ENCODE results near the gene NCAPD3.

Gene NCAPD3

GRCh38 chr11:134151083-134151747, 72.6 kb downstream of the NCAPD3 start:
- Histone ChIP-seq H3K9ac (ENCODE audit: low read depth, low read length) (no peak overlapping the region), H3K27me3 (ENCODE audit: control insufficient read depth, insufficient read depth, low read length) (no peaks in the 10 kb centered on the region), H3K4me3 (ENCODE audit: low read depth, low read length) (no peak overlapping the region), H3K4me1 (ENCODE audit: control insufficient read depth, insufficient read depth, low read length) (no peaks in the 10 kb centered on the region), H3K9me3 (ENCODE audit: control insufficient read depth, insufficient read depth, low read length) (no peaks in the 10 kb centered on the region), H3K36me3 (ENCODE audit: control insufficient read depth, insufficient read depth, low read length) (peaks cover 39% of the 10 kb centered on the region)

DNA sequence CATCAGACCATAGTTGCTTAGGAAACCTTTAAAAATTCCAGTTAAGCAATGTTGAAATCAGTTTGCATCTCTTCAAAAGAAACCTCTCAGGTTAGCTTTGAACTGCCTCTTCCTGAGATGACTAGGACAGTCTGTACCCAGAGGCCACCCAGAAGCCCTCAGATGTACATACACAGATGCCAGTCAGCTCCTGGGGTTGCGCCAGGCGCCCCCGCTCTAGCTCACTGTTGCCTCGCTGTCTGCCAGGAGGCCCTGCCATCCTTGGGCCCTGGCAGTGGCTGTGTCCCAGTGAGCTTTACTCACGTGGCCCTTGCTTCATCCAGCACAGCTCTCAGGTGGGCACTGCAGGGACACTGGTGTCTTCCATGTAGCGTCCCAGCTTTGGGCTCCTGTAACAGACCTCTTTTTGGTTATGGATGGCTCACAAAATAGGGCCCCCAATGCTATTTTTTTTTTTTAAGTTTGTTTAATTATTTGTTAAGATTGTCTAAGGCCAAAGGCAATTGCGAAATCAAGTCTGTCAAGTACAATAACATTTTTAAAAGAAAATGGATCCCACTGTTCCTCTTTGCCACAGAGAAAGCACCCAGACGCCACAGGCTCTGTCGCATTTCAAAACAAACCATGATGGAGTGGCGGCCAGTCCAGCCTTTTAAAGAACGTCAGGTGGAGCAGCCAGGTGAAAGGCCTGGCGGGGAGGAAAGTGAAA, 73.4 kb downstream of the NCAPD3 start:
- no peaks in the 10 kb centered on the region for H3K4me1 ChIP-seq (ENCODE audit: control insufficient read depth, insufficient read depth, low read length)
- no peak overlapping the region for H3K9ac ChIP-seq (ENCODE audit: low read depth, low read length)
- H3K9me3 ChIP-seq (ENCODE audit: control insufficient read depth, insufficient read depth, low read length) = no peaks in the 10 kb centered on the region
- H3K27me3 ChIP-seq (ENCODE audit: control insufficient read depth, insufficient read depth, low read length) = no peaks in the 10 kb centered on the region
- no peak overlapping the region for H3K4me3 ChIP-seq (ENCODE audit: low read depth, low read length)
- peaks cover 35% of the 10 kb centered on the region for H3K36me3 ChIP-seq (ENCODE audit: control insufficient read depth, insufficient read depth, low read length)

GRCh38 chr11:134149371-134149770, 74.4 kb downstream of the NCAPD3 start:
- Histone ChIP-seq H3K4me3 (ENCODE audit: low read depth, low read length) (no peak overlapping the region), H3K27me3 (ENCODE audit: control insufficient read depth, insufficient read depth, low read length) (no peaks in the 10 kb centered on the region), H3K36me3 (ENCODE audit: control insufficient read depth, insufficient read depth, low read length) (peaks cover 40% of the 10 kb centered on the region), H3K9ac (ENCODE audit: low read depth, low read length) (no peak overlapping the region), H3K9me3 (ENCODE audit: control insufficient read depth, insufficient read depth, low read length) (peaks cover under 1% of the 10 kb centered on the region), H3K4me1 (ENCODE audit: control insufficient read depth, insufficient read depth, low read length) (no peaks in the 10 kb centered on the region)

GRCh38 chr11:134146598-134146997, 77.2 kb downstream of the NCAPD3 start:
- Histone ChIP-seq H3K4me1 (ENCODE audit: control insufficient read depth, insufficient read depth, low read length) (no peaks in the 10 kb centered on the region), H3K27me3 (ENCODE audit: control insufficient read depth, insufficient read depth, low read length) (no peaks in the 10 kb centered on the region), H3K9me3 (ENCODE audit: control insufficient read depth, insufficient read depth, low read length) (peaks cover 8% of the 10 kb centered on the region), H3K36me3 (ENCODE audit: control insufficient read depth, insufficient read depth, low read length) (peaks cover 31% of the 10 kb centered on the region), H3K9ac (ENCODE audit: low read depth, low read length) (no peak overlapping the region), H3K4me3 (ENCODE audit: low read depth, low read length) (no peak overlapping the region)

GRCh38 chr11:134145715-134146114, 78.1 kb downstream of the NCAPD3 start:
- no peak overlapping the region for H3K9ac ChIP-seq (ENCODE audit: low read depth, low read length)
- H3K36me3 ChIP-seq (ENCODE audit: control insufficient read depth, insufficient read depth, low read length) = peaks cover 25% of the 10 kb centered on the region
- H3K4me1 ChIP-seq (ENCODE audit: control insufficient read depth, insufficient read depth, low read length) = no peaks in the 10 kb centered on the region
- H3K27me3 ChIP-seq (ENCODE audit: control insufficient read depth, insufficient read depth, low read length) = no peaks in the 10 kb centered on the region
- H3K4me3 ChIP-seq (ENCODE audit: low read depth, low read length) = no peak overlapping the region
- peaks cover 8% of the 10 kb centered on the region for H3K9me3 ChIP-seq (ENCODE audit: control insufficient read depth, insufficient read depth, low read length)

GRCh38 chr11:134144744-134145143, 79.0 kb downstream of the NCAPD3 start:
- Histone ChIP-seq H3K9me3 (ENCODE audit: control insufficient read depth, insufficient read depth, low read length) (peaks cover 8% of the 10 kb centered on the region), H3K36me3 (ENCODE audit: control insufficient read depth, insufficient read depth, low read length) (peaks cover 18% of the 10 kb centered on the region), H3K4me1 (ENCODE audit: control insufficient read depth, insufficient read depth, low read length) (no peaks in the 10 kb centered on the region), H3K27me3 (ENCODE audit: control insufficient read depth, insufficient read depth, low read length) (no peaks in the 10 kb centered on the region), H3K9ac (ENCODE audit: low read depth, low read length) (no peak overlapping the region), H3K4me3 (ENCODE audit: low read depth, low read length) (no peak overlapping the region)

GRCh38 chr11:134143801-134144200, 80.0 kb downstream of the NCAPD3 start:
- Histone ChIP-seq H3K9ac (ENCODE audit: low read depth, low read length) (no peak overlapping the region), H3K36me3 (ENCODE audit: control insufficient read depth, insufficient read depth, low read length) (peaks cover 13% of the 10 kb centered on the region), H3K4me1 (ENCODE audit: control insufficient read depth, insufficient read depth, low read length) (peaks cover 3% of the 10 kb centered on the region), H3K27me3 (ENCODE audit: control insufficient read depth, insufficient read depth, low read length) (no peaks in the 10 kb centered on the region), H3K9me3 (ENCODE audit: control insufficient read depth, insufficient read depth, low read length) (peaks cover 8% of the 10 kb centered on the region), H3K4me3 (ENCODE audit: low read depth, low read length) (no peak overlapping the region)

DNA sequence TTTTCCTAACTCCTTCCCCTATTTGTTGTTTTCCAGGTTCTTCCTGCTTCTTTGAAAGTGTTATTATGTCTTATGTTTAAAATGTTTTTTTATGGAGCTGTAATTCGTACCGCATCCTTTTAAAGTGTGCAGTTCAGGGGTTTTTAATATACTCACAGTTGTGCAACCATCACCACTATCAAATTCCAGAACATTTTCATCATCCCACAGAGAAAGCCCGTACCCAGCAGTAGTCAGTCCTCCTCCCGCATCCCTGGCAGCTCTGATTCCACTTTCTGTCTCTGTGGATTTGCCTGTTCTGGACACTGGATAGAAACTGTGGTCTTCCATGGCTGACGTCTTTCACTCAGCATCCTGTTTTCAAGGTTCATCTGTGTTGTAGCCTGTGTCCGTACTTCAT, 81.2 kb downstream of the NCAPD3 start:
- no peak overlapping the region for H3K4me3 ChIP-seq (ENCODE audit: low read depth, low read length)
- H3K36me3 ChIP-seq (ENCODE audit: control insufficient read depth, insufficient read depth, low read length) = peaks cover 13% of the 10 kb centered on the region
- H3K4me1 ChIP-seq (ENCODE audit: control insufficient read depth, insufficient read depth, low read length) = peaks cover 3% of the 10 kb centered on the region
- H3K27me3 ChIP-seq (ENCODE audit: control insufficient read depth, insufficient read depth, low read length) = no peaks in the 10 kb centered on the region
- H3K9me3 ChIP-seq (ENCODE audit: control insufficient read depth, insufficient read depth, low read length) = peaks cover 8% of the 10 kb centered on the region
- no peak overlapping the region for H3K9ac ChIP-seq (ENCODE audit: low read depth, low read length)

DNA sequence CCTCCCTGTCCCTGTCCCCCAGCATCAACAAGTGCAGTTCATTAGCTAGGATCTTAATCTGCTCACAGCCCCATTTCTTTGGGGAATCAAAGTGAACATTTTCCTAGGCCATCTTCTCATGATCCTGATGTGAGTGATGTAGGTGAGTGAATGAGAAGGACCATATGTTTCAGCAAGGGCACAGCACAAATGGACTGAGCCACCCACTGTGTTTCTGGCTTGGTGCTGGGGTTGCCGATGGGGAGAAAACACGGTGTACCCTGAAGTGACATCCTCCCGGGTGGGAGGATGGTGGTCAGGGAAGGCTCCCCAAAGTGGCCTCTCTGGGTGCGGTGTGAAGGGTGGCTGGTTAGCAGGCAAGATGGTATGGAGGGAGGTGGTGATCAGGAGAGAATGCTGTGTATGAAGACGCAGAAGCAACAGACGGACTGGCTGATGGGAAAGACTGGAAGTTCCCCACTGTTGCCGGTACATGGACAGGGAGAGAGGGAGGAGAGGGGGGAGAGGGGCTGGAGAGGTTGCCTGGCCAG, 82.7 kb downstream of the NCAPD3 start:
- H3K4me3 ChIP-seq (ENCODE audit: low read depth, low read length) = no peak overlapping the region
- H3K27me3 ChIP-seq (ENCODE audit: control insufficient read depth, insufficient read depth, low read length) = no peaks in the 10 kb centered on the region
- peaks cover 3% of the 10 kb centered on the region for H3K4me1 ChIP-seq (ENCODE audit: control insufficient read depth, insufficient read depth, low read length)
- no peak overlapping the region for H3K9ac ChIP-seq (ENCODE audit: low read depth, low read length)
- H3K9me3 ChIP-seq (ENCODE audit: control insufficient read depth, insufficient read depth, low read length) = peaks cover 8% of the 10 kb centered on the region
- H3K36me3 ChIP-seq (ENCODE audit: control insufficient read depth, insufficient read depth, low read length) = peaks cover 10% of the 10 kb centered on the region

GRCh38 chr11:134139873-134140331, 83.9 kb downstream of the NCAPD3 start:
- H3K9me3 ChIP-seq (ENCODE audit: control insufficient read depth, insufficient read depth, low read length) = peaks cover 8% of the 10 kb centered on the region
- peak overlapping the region; percentile 12 for H3K9ac ChIP-seq (ENCODE audit: low read depth, low read length)
- no peaks in the 10 kb centered on the region for H3K27me3 ChIP-seq (ENCODE audit: control insufficient read depth, insufficient read depth, low read length)
- H3K4me1 ChIP-seq (ENCODE audit: control insufficient read depth, insufficient read depth, low read length) = peaks cover 3% of the 10 kb centered on the region
- H3K36me3 ChIP-seq (ENCODE audit: control insufficient read depth, insufficient read depth, low read length) = peaks cover 7% of the 10 kb centered on the region
- H3K4me3 ChIP-seq (ENCODE audit: low read depth, low read length) = no peak overlapping the region

DNA sequence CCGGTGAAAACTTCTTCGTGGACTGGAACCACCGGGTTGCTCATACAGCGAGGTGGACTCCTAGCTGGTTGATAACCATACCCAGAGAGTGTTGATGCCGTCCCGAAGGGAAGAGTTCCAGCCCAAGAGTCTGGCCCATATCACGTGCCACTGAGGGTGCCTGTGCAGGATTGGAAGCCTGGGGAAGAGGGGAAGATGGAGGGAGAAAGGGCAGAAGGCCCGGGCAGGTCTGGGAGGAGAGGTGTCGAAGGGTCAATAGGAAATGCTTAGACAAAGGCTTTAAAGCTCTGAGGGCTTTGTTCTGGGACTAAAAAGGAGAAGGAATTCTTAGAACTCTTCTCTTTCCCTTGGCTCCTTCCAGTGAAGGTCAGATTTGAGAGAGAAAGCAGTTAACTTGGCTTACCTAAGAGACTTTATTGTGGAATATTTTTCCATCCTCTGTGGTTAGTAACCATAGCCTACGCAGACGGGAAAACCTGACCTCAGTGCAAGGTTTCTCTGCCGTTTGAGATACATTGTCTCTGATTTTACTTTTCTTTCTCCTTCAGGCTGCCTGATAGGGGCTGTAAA, 84.4 kb downstream of the NCAPD3 start:
- Histone ChIP-seq H3K4me3 (ENCODE audit: low read depth, low read length) (no peak overlapping the region), H3K9me3 (ENCODE audit: control insufficient read depth, insufficient read depth, low read length) (peaks cover 8% of the 10 kb centered on the region), H3K4me1 (ENCODE audit: control insufficient read depth, insufficient read depth, low read length) (peaks cover 3% of the 10 kb centered on the region), H3K36me3 (ENCODE audit: control insufficient read depth, insufficient read depth, low read length) (peaks cover 3% of the 10 kb centered on the region), H3K9ac (ENCODE audit: low read depth, low read length) (peak overlapping the region; percentile 12), H3K27me3 (ENCODE audit: control insufficient read depth, insufficient read depth, low read length) (no peaks in the 10 kb centered on the region)
